ENCODE data around the gene ATP2C2.
A peak's percentile ranks its signal among the peaks of the same experiment; 100 is the strongest.
"Not testable (repeated sequence)": the region's sequence is repeated elsewhere in the genome, so short reads cannot be mapped to it uniquely, and the experiment has no call there.

ATP2C2 gene

GRCh38 chr16:84421081-84421937 lies 53.0 kb downstream of the ATP2C2 start:
- DNase-seq = no peak

GRCh38 chr16:84421938-84422220 lies 53.5 kb downstream of the ATP2C2 start:
- no peak for DNase-seq

GRCh38 chr16:84423416-84423837 lies 55.1 kb downstream of the ATP2C2 start:
- DNase-seq = peak in 1 of 2 donors; percentile 10

- no peak for DNase-seq
These were observed 57.4 kb downstream of the ATP2C2 start for GRCh38 chr16:84425696-84426095.

GRCh38 chr16:84426804-84427203 lies 58.5 kb downstream of the ATP2C2 start:
- DNase-seq = no peak

- no peak for DNase-seq
These were observed 59.2 kb downstream of the ATP2C2 start for GRCh38 chr16:84427553-84427952.

GRCh38 chr16:84430860-84431259 lies 62.5 kb downstream of the ATP2C2 start:
- DNase-seq = no peak

- DNase-seq = no peak
These were observed 66.5 kb downstream of the ATP2C2 start for GRCh38 chr16:84434800-84435199.

- no peak for DNase-seq
These were observed 67.9 kb downstream of the ATP2C2 start for GRCh38 chr16:84436196-84436595.

- DNase-seq = no peak
These were observed 70.8 kb downstream of the ATP2C2 start for GRCh38 chr16:84438971-84439696.

- no peak for DNase-seq
These were observed 74.2 kb downstream of the ATP2C2 start for GRCh38 chr16:84442416-84443145.

- DNase-seq = no peak
These were observed 74.9 kb downstream of the ATP2C2 start for GRCh38 chr16:84443166-84443802.

- no peak for DNase-seq
These were observed 76.1 kb downstream of the ATP2C2 start for GRCh38 chr16:84444476-84444875.

GRCh38 chr16:84446084-84446483 lies 77.7 kb downstream of the ATP2C2 start:
- DNase-seq = no peak

GRCh38 chr16:84446596-84447392 lies 78.5 kb downstream of the ATP2C2 start:
- DNase-seq = no peak

GRCh38 chr16:84448444-84448843 lies 80.1 kb downstream of the ATP2C2 start:
- no peak for DNase-seq

GRCh38 chr16:84449156-84450140 lies 81.1 kb downstream of the ATP2C2 start:
- DNase-seq = no peak

GRCh38 chr16:84450176-84450865 lies 82.0 kb downstream of the ATP2C2 start:
- no peak for DNase-seq

- not testable (repeated sequence) for DNase-seq
These were observed 82.8 kb downstream of the ATP2C2 start for GRCh38 chr16:84451010-84451676.

- no peak for DNase-seq
These were observed 83.4 kb downstream of the ATP2C2 start for GRCh38 chr16:84451781-84452180.

All from hippocampal formation (tissue), 2 donors.